ENCODE measurements around the gene ROBO2.

- no peak for TF ChIP-seq POLR2A (IDR thresholded peaks at IDR 0.05; ENCODE audit: low read depth, low read length)
- TF ChIP-seq POLR2AphosphoS5 (IDR thresholded peaks at IDR 0.05; ENCODE audit: low read depth, low read length) = no peak
Observed at GRCh38 chr3:77137559-77137958, 97.7 kb downstream of the ROBO2 start.

All from GM12892 (cell line).